HT1080 (cell line): ENCODE results near the gene PJA2. TPM values are rescaled to one million over a fixed set of nuclear protein-coding genes. Genes with fewer than 3 reads are reported as not detected.

Source experiments
- DNase-seq: peaks from one replicate; pipeline ENCODE4 v3.0.0-alpha.2; 2015; ENCODE audit warnings: low read depth
- total RNA-seq: library from RNA; depleted of rRNA; stranded (reverse); fragments of >200 nt; shearing (Covaris generic); gene quantifications from 2 replicates; pipeline ENCODE4 v1.2.3, GENCODE V29; 2014

PJA2 gene
- total RNA-seq, 1 experiment from 2014 or later = 26.2 TPM

DNA sequence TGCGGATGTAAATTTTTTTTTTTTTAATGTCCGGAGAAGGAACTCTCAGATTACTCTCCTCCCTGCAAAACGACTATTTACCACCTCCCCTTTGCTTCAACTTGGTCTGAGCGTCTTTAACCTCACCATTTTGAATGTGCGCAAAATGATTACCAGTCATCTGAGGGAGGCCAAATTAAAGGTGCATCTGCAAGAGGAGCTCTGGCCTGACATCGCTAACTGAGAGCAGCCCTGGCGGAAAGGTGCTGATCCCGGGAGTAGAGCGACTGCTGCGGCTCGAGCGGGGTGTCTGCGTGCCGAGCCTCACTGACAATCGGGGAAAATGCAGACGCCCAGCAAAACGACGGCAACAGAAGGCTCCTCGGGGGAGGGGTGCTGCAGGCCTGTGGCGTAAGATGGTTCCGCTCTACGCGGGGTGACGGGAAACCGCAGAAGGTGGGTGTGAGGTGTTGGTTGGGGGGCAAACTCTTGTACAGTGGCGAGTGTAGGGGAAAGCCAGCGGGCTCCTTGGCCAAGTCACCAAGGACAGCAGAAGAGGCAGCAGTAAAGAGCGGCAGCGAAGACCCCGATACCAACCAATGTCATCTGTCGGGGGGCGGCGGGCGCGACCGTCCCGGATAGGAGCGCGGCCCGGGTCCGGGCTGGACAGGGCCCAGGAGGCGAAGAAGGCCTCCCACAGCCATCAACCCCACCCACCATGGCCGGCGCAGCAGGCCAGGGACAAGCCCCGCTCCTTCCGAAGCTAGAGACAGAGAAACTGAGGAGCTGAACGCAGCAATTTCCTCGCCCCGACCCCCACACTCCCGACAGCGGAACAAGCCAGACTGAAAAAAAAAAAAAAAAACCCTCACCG, 557 bp downstream of the PJA2 start:
- DNase-seq = peak; percentile 83

DNA sequence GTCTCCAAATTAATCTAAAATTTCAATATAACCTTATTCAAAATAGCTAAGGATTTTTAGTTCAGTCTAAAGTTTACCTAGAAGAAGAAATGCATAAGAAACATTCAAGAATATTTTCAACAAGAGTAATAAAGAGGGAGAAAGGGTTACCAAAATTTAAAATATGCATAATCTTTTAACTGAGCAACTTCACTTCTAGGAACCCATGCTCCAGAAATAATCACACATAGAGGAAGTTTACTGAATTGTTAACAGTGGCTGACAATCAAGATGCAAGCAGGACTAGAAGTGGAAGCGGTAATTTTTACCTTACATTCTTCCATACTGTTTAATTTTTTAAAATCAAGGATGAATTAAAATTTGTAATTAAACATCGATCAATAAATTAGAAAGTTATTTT, 1.9 kb downstream of the PJA2 start:
- no peak for DNase-seq

DNA sequence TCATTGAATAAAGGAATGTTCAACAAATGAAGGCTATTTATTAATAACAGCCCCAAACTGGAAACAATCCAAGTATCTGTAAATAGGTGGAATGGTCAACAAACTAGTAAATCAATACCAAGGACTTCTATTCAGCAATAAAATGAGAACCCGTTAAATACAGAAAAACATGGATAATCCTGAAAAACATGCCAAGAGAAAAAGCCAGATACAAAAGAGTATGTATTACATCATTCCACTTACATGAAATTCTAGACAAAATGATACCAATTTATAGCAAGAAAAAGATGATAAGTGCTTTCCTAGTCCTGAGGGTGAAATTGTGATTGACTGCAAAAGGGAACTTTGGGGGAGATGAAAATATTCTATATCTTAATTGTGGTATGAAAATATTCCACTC, 3.1 kb downstream of the PJA2 start:
- DNase-seq = no peak

DNA sequence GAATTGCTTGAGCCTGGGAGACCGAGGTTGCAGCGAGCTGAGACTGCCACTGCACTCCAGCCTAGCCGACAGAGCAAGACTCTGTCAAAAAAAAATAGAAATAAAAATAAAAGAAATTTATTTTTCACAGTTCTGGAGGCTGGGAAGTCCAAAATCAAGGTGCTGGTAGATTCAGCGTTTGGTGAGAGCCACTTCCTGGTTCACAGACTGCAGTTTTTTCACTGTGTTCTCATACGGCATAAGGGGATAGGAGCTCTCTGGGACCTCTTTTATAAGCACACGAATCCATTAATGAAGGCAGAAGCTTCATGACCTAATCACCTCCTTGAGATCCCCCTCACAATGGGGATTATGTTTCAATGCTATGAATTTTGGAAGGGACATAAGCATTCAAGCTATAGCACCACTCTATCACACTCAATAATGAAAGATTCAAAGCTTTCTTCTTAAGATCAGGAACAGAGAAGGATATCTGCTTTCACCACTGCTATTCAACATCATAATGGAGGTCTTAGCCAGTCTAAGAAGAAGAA, 5.3 kb downstream of the PJA2 start:
- no peak for DNase-seq

DNA sequence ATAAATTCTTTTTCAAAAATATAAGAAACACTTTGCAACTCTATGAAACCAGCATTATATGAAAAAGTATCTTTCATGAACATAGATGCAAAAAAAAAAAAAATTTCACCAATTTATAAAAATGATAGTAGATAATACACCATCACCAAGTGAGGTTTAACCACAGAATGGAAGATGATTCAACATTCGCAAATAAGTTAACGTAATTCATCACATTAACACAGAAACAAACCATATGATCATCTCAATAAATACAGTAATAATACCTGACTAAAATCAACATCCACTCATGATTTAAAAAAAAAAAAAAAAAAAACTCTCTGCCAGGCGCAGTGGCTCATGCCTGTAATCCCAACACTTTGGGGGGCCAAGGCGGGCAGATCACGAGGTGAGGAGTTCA, 6.3 kb downstream of the PJA2 start:
- DNase-seq = no peak

DNA sequence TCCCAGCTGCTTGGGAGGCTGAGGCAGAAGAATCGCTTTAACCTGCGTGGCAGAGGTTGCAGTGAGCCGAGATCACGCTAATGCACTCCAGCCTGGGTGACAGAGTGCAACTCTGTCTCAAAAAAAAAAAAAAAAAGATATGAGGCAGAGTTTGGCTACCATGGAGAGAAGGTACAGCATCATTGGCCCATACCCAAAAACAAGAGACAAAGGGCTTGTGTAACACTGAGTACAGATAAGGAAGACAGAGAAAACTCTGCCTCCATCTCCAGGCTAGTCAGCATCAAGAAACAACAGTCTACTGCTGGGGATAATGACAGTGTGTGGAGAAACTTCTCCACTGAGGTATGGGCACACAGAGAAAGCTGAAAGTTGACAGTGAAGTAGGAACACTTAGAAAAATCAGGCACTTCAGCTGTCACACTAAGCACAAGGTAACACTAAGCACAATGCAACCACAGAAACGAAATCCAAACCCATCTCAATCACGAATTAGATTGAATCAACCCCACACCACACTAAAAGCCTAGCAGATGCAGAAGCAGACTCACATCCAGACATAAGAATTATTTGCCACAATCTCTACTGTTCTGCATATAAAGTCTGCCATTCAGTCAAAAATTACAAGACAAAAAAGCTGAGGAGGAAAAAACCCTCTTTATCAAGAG, 10.5 kb downstream of the PJA2 start:
- DNase-seq = no peak

DNA sequence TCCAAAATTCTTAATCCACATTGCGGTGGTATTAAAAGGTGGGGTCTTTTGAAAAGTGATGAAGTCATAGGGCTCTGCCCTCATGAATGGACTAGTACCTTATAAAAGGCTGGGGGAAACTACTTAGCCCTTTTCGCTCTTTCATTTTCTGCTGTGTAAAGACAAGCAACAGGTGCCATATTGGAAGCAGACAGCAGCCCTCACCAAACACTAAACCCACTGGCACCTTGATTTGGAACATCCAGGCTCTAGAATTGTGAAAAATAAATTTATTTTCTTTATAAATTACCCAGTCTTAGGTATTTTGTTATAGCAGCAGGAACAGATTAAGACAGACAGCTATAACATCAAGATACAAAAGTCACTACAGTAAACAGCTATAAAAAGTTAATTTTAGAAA, 12.8 kb downstream of the PJA2 start:
- DNase-seq = no peak

DNA sequence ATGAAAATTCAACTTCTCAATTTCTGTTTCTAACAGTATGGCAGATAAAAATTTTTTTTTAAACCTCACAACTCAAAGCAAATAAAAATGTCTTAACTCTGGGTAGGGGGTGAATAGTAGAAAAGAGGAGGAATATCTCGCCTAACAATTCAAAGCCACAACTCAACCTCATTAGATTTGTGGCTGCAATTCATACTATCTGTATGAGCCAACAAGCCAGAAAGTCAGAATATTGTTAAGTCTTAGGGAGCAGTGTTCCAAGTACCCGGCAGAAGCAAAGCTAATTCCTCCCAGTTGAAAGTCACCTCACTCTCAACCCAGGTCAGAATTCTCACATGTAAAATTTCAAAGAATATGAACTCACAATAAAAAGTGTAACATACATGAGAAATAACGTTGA, 15.0 kb downstream of the PJA2 start:
- DNase-seq = no peak

DNA sequence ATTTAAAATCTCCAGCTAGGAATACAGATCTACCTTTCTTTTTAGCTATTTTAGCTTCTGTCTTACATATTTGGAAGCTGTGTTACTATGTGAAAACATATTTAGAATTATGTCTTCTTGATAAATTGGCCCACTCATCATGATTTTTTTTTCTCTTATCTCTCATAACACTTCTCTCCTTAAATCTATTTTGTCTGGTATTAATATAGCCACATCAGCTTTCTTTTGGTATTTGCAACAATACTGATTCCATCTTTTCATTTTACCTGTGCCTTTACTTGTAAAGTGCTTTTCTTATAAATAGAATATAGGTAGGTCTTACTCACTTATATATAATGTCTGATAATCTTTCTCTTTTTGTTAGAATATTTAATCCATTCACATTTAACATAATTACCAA, 19.6 kb downstream of the PJA2 start:
- DNase-seq = no peak

DNA sequence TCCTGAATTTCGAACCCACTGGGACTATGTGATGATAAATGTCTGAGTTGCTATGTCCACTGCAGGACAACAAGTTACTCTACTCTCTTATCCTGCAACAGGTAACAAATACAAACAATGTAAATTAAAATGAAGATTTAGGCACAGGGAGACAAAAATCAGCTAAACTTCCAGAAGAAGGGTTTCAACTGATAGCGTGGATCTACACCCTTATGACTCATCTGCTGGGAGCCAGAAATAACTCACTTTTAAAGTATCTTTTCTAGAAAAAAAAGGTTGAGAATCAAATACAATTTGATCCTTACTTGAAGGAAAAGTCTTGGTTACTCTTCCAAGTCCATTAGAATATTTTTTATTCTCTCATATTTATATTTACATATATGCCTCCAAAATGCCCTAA, 21.4 kb downstream of the PJA2 start:
- DNase-seq = no peak

DNA sequence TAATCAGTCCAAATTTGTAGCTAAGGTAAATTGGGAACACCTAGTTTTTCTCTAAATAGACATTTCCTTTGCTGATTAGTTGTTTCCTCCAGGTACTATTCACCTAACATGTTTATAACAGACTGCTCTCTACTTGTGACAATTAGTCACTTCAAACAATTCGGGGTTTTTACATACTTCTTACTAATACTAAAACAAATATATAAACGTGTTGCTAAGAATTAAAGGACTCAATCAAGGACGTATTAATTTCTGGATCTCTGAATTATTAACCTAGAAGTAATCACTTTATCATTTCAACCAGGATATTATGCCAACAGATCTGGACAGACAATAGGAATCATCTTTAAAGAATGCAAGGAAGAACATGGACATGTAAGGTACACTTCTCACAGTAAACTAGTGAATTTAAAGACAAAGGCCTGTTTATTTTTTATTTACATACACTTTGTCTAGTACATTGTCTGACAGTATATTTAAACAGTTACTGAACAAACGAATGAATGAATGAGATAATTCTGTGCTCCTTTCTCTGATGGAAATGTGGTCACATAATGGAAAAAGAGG, 22.3 kb downstream of the PJA2 start:
- DNase-seq = no peak

DNA sequence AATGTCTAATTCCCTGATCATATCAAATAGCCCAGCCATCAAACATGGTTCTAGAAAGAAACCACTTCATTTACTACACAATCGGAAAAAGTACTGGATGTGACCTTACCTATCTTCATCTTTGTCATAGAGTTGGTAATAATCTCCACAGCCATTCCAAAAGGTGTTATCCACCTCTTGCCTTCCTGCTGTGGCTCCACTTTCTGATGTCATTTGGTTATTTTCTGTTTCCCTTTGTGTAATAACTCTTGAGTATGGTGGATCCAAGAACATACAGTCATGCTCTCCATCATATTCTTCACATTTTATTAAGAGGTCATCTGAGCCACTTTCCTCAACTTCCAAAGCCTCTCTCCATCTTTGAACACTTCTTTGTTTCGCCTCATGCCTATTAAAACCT, 31.7 kb downstream of the PJA2 start:
- DNase-seq = no peak

DNA sequence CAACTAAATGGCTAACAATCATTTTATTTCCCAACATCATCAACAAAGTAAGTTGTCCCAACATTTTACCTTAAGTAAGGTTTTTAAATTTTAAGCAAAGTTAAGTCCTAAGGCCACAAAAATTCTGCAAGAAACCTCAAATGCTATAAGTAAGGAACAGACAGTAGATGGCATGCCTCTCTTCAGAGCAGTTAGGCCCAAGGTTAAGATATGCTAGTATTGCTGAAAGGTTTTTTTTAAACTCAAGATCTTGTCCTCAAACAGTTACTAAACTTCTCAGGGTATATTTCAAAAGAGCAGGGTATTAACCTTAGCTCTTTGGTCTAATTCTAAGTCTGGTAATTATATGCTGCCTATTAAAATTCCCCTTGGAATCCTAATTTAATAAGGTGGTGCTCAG, 35.1 kb downstream of the PJA2 start:
- DNase-seq = no peak

DNA sequence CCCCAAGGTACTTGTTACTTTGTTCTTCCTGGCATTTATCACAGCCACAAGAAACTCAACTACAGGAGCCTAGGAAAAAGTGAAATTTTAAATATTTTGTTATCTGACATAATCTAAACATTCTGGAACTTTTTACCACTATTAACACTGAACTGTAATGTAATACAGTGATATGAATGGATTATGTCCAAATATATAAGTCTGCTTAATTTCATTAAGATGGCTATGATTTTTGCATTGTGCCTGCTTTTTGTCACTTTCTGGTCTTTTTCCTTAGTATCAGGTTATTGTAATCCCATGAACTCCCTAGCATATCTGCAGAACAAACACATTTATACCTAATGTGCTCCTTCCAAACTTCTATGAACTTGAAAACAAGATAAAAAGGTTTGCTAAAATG, 35.8 kb downstream of the PJA2 start:
- DNase-seq = no peak

DNA sequence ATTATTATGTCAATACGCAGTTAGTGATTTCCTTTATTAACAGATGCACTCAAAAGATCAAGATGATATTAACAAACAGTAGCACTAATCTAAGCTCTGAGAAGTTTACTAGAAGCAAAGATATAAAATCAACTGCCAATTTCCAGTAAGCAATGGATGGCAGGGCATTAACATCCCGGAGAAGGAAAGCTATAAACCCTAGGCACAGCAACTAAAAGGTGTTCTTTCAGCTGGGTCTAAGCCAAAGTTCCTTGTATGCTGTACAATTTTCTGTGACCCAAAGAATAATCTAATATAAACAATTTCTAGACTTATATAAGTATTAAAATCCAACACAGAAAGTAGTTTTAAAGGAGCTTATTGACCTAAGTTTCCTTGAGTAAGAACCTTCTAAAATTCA, 39.4 kb downstream of the PJA2 start:
- DNase-seq = no peak

DNA sequence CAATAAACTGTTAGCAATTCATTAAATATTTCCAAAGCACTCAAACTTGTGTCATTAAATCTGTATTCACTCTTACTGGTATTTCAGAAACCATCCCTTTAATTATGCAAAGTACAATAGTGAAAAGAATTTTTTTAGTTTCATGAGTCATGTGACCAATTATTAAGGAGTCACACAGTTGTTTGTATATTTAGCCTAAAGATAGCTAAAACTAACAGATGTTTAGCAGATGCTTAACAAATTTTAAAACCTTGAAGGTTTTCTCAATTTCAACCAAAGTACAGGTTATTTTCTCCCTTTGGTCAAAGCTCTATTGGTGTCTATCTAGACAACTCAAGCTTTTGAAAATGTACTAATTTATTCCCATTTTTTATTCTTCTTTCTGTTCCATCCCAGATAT, 44.1 kb downstream of the PJA2 start:
- DNase-seq = no peak

DNA sequence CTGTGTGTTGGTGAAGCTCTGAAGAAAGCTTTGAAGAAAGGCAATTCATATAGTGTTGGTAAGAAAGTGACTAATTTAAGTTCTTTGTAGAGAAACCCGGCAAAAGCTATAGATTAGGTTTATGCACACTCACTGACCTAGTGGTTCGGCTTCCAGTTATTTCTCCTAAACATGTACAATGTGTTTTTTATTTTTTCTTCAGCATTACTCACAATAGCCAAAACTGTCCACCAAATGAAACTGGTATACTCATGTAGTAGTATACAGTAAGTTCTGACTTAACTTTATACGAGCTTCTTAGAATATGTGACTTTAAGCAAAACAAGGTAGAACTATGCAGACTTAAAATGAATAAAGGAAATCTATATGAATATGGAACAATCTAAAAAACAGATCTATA, 44.8 kb downstream of the PJA2 start:
- DNase-seq = no peak

DNA sequence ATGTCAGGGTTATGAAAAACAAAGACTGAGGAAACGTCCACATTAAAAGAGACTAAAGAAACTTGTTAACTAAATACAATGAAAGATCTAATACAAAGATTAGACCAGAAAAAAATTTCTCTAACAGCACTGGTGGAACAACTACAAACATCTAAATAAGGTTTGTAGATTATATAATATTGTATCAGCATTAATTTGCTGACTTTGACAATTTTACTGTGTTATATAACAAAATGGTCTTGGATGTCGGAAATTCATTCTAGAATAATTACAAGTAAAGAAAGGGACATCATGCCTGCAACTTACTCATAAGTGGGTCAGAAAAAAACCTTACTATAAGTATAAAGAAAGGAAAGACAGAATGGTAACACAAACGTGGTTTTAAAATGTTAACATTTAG, 50.1 kb downstream of the PJA2 start:
- no peak for DNase-seq

DNA sequence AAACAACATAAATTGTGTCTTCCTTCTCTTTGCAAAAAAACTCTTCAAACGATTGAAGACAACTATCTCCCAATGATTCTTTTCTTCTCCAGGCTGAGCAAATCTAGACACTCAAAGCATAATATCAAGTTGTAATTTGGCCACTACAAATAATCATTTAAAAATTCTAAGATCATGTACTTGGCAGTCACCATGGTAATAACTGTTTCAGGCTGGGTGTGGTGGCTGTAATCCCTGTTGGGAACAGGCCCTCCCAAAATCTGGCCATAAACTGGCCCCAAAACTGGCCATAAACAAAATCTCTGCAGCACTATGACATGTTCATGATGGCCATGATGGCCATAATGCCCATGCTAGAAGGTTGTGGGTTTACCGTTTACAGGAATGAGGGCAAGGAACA, 52.0 kb downstream of the PJA2 start:
- no peak for DNase-seq

DNA sequence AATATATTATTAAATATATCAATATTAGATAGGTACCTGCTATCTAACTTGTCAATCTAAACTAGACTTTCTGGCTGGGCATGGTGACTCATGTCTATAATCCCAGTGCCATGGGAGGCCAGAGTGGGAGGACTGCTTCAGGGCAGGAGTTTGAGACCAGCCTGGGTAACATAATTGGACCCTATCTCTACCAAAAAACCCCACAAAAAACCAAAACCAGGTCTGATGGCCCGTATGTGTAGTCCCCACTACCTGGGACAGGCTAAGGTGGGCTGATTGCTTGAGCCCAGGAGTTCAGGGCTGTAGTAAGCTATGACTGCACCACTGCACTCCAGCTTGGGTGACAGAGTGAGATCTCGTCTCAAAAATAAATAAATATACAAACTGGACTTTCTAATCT, 55.0 kb downstream of the PJA2 start:
- no peak for DNase-seq

DNA sequence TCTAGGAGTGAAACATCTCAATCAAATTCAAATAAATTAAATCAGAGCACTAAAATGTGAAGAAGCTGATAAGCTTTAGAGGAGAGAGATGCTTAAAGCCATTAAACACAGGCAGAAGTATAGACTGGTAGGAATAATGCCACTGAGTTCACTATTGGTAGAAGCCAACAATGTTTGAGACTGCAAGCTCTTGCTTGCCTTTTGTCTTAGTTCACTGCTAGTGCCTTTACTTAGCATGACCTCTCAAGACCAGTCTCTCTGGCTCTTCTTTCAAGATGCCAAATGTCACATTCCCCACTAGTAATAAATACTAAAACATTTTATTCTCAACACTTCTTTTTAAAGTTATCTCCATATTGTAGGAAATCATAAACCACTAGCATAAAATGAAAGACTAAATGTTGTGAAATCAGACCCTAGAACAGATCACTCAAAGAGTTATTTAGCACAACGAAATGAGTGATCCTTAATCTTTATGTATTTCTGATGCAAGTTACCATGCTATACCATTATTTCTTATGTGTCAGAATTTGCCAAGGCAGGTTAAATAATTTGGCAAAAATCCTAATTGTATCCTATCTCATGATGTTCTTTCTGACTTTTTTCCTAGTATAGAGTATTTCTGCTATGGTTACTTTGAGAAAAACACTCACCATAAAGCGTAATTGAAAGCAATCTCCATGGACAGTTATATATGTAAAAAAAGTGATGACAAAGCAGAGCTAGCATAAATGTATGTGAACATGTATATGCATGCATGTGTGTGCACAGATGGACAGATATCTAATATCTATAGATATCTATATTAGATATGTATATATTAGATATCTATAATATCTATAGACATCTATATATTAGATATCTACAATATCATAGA, 57.5 kb downstream of the PJA2 start:
- no peak for DNase-seq
